ENCODE measurements around the gene ANAPC5.
"Not testable (repeated sequence)": the region's sequence is repeated elsewhere in the genome, so short reads cannot be mapped to it uniquely, and the experiment has no call there.

ANAPC5 gene

GRCh38 chr12:121310231-121310630, 42.0 kb downstream of the ANAPC5 start:
- not testable (repeated sequence) for DNase-seq

- not testable (repeated sequence) for DNase-seq
Measured at GRCh38 chr12:121307397-121307796, 44.8 kb downstream of the ANAPC5 start.

GRCh38 chr12:121304306-121304705, 47.9 kb downstream of the ANAPC5 start:
- DNase-seq: no peak

GRCh38 chr12:121301876-121302275, 50.3 kb downstream of the ANAPC5 start:
- no peak for DNase-seq

- DNase-seq: no peak
Measured at GRCh38 chr12:121300083-121300819, 52.0 kb downstream of the ANAPC5 start.

- DNase-seq: no peak
Measured at GRCh38 chr12:121299662-121300061, 52.5 kb downstream of the ANAPC5 start.

- not testable (repeated sequence) for DNase-seq
Measured at GRCh38 chr12:121298411-121298810, 53.8 kb downstream of the ANAPC5 start.

GRCh38 chr12:121297435-121297991, 54.7 kb downstream of the ANAPC5 start:
- DNase-seq: no peak

GRCh38 chr12:121296618-121297434, 55.4 kb downstream of the ANAPC5 start, which contains the start of gene CAMKK2:
CAMKK2 (minus strand) TSS chr12:121296709; CDS start chr12:121274526, 22,183 bp downstream.
- peak; percentile 85 for DNase-seq

- DNase-seq: no peak
Measured at GRCh38 chr12:121295746-121296617, 56.2 kb downstream of the ANAPC5 start.

- DNase-seq: no peak
Measured at GRCh38 chr12:121295116-121295745, 57.0 kb downstream of the ANAPC5 start.

- DNase-seq: no peak
Measured at GRCh38 chr12:121294151-121294889, 57.9 kb downstream of the ANAPC5 start.

- DNase-seq: no peak
Measured at GRCh38 chr12:121293603-121294002, 58.6 kb downstream of the ANAPC5 start.

GRCh38 chr12:121290410-121290809, 61.8 kb downstream of the ANAPC5 start:
- no peak for DNase-seq

GRCh38 chr12:121289962-121290361, 62.2 kb downstream of the ANAPC5 start:
- no peak for DNase-seq

- DNase-seq: no peak
Measured at GRCh38 chr12:121288986-121289385, 63.2 kb downstream of the ANAPC5 start.

GRCh38 chr12:121288158-121288845, 63.9 kb downstream of the ANAPC5 start:
- DNase-seq: no peak

- DNase-seq: no peak
Measured at GRCh38 chr12:121287267-121287954, 64.8 kb downstream of the ANAPC5 start.

GRCh38 chr12:121285856-121286255, 66.4 kb downstream of the ANAPC5 start:
- DNase-seq: no peak

Measured in midbrain (tissue), 1 donor.